GM19324 (cell line): ENCODE results near the gene IRS2.

Experiments used
- ATAC-seq: cut with Tn5 transposase; IDR thresholded peaks from one replicate; pipeline ENCODE4 v1.9.1; 2021; ENCODE audit warnings: mild to moderate bottlenecking, moderate library complexity; ENCODE audit not compliant: unreplicated experiment, low FRiP score

The IRS2 gene

GRCh38 chr13:109761695-109762094 lies 24.7 kb downstream of the IRS2 start:
- ATAC-seq: no peak

- ATAC-seq: no peak
Measured at GRCh38 chr13:109760951-109761350, 25.4 kb downstream of the IRS2 start.

GRCh38 chr13:109760402-109760801 lies 26.0 kb downstream of the IRS2 start:
- no peak for ATAC-seq

GRCh38 chr13:109759609-109760008 lies 26.8 kb downstream of the IRS2 start:
- no peak for ATAC-seq

- ATAC-seq: no peak
Measured at GRCh38 chr13:109758937-109759480, 27.4 kb downstream of the IRS2 start.

- no peak for ATAC-seq
Measured at GRCh38 chr13:109756778-109757177, 29.6 kb downstream of the IRS2 start.

GRCh38 chr13:109755997-109756396 lies 30.4 kb downstream of the IRS2 start:
- ATAC-seq: no peak

- no peak for ATAC-seq
Measured at GRCh38 chr13:109755551-109755950, 30.8 kb downstream of the IRS2 start.

GRCh38 chr13:109751477-109751876 lies 34.9 kb downstream of the IRS2 start:
- ATAC-seq: no peak

- no peak for ATAC-seq
Measured at GRCh38 chr13:109750221-109750775, 36.1 kb downstream of the IRS2 start.

GRCh38 chr13:109749365-109749764 lies 37.0 kb downstream of the IRS2 start:
- ATAC-seq: no peak

- ATAC-seq: no peak
Measured at GRCh38 chr13:109748677-109749076, 37.7 kb downstream of the IRS2 start.

- ATAC-seq: no peak
Measured at GRCh38 chr13:109747524-109747923, 38.9 kb downstream of the IRS2 start.

- no peak for ATAC-seq
Measured at GRCh38 chr13:109746364-109746763, 40.0 kb downstream of the IRS2 start.

GRCh38 chr13:109745702-109746101 lies 40.7 kb downstream of the IRS2 start:
- ATAC-seq: no peak

- no peak for ATAC-seq
Measured at GRCh38 chr13:109745060-109745459, 41.3 kb downstream of the IRS2 start.

- no peak for ATAC-seq
Measured at GRCh38 chr13:109744512-109745051, 41.8 kb downstream of the IRS2 start.

GRCh38 chr13:109743706-109744453 lies 42.5 kb downstream of the IRS2 start:
- ATAC-seq: no peak

- ATAC-seq: no peak
Measured at GRCh38 chr13:109741966-109742365, 44.4 kb downstream of the IRS2 start.

GRCh38 chr13:109740721-109741120 lies 45.7 kb downstream of the IRS2 start:
- ATAC-seq: no peak

GRCh38 chr13:109740121-109740520 lies 46.3 kb downstream of the IRS2 start:
- ATAC-seq: no peak

- no peak for ATAC-seq
Measured at GRCh38 chr13:109738298-109738746, 48.1 kb downstream of the IRS2 start.
